ENCODE results near the gene MGARP.

Gene MGARP

GRCh38 chr4:139242511-139243051, 37.4 kb downstream of the MGARP start:
- no peaks in the 10 kb centered on the region for H3K27me3 Mint-ChIP-seq

GRCh38 chr4:139241784-139242151, 38.3 kb downstream of the MGARP start:
- Mint-ChIP-seq H3K27me3 (no peaks in the 10 kb centered on the region), H3K27ac (no peak overlapping the region), H3K4me3 (no peak overlapping the region), H3K9me3 (peaks cover 3% of the 10 kb centered on the region), H3K36me3 (no peaks in the 10 kb centered on the region), H3K4me1 (peaks cover 20% of the 10 kb centered on the region)
- ATAC-seq: no peak

More at GRCh38 chr4:139242511-139243051, 37.4 kb downstream of the MGARP start:
- Mint-ChIP-seq H3K27ac (no peak overlapping the region), H3K4me1 (peaks cover 17% of the 10 kb centered on the region), H3K9me3 (peaks cover 3% of the 10 kb centered on the region), H3K4me3 (no peak overlapping the region), H3K36me3 (no peaks in the 10 kb centered on the region)
- no peak for ATAC-seq

- ATAC-seq: no peak
- H3K36me3 Mint-ChIP-seq: no peaks in the 10 kb centered on the region
- peaks cover 20% of the 10 kb centered on the region for H3K4me1 Mint-ChIP-seq
- peaks cover 3% of the 10 kb centered on the region for H3K9me3 Mint-ChIP-seq
- H3K27me3 Mint-ChIP-seq: no peaks in the 10 kb centered on the region
- no peak overlapping the region for H3K27ac Mint-ChIP-seq
- H3K4me3 Mint-ChIP-seq: no peak overlapping the region
Observed at GRCh38 chr4:139241086-139241783, 38.8 kb downstream of the MGARP start.

GRCh38 chr4:139239127-139239772, 40.8 kb downstream of the MGARP start:
- no peak overlapping the region for H3K4me3 Mint-ChIP-seq
- H3K4me1 Mint-ChIP-seq: peaks cover 20% of the 10 kb centered on the region
- H3K27ac Mint-ChIP-seq: no peak overlapping the region
- ATAC-seq: no peak
- no peaks in the 10 kb centered on the region for H3K27me3 Mint-ChIP-seq
- no peaks in the 10 kb centered on the region for H3K36me3 Mint-ChIP-seq
- H3K9me3 Mint-ChIP-seq: peaks cover 3% of the 10 kb centered on the region

- no peak for ATAC-seq
- no peak overlapping the region for H3K4me3 Mint-ChIP-seq
- no peak overlapping the region for H3K27ac Mint-ChIP-seq
- peaks cover 23% of the 10 kb centered on the region for H3K4me1 Mint-ChIP-seq
- H3K27me3 Mint-ChIP-seq: no peaks in the 10 kb centered on the region
- H3K36me3 Mint-ChIP-seq: no peaks in the 10 kb centered on the region
- peaks cover 1% of the 10 kb centered on the region for H3K9me3 Mint-ChIP-seq
Observed at GRCh38 chr4:139234253-139234652, 45.8 kb downstream of the MGARP start.

GRCh38 chr4:139229534-139230039, 50.4 kb downstream of the MGARP start:
- Mint-ChIP-seq H3K4me1 (peaks cover 6% of the 10 kb centered on the region), H3K27me3 (no peaks in the 10 kb centered on the region), H3K36me3 (no peaks in the 10 kb centered on the region), H3K4me3 (no peak overlapping the region), H3K9me3 (no peaks in the 10 kb centered on the region), H3K27ac (no peak overlapping the region)
- ATAC-seq: no peak

GRCh38 chr4:139227729-139228404, 52.2 kb downstream of the MGARP start:
- Mint-ChIP-seq H3K27ac (peak overlapping the region; percentile 25), H3K27me3 (no peaks in the 10 kb centered on the region), H3K9me3 (no peaks in the 10 kb centered on the region), H3K4me1 (peaks cover 6% of the 10 kb centered on the region), H3K36me3 (no peaks in the 10 kb centered on the region), H3K4me3 (no peak overlapping the region)
- ATAC-seq: peak; percentile 43

GRCh38 chr4:139223682-139224317, 56.2 kb downstream of the MGARP start:
- Mint-ChIP-seq H3K4me1 (peaks cover 10% of the 10 kb centered on the region), H3K27ac (no peak overlapping the region), H3K36me3 (no peaks in the 10 kb centered on the region), H3K4me3 (no peak overlapping the region), H3K9me3 (peaks cover 3% of the 10 kb centered on the region), H3K27me3 (no peaks in the 10 kb centered on the region)
- peak; percentile 62 for ATAC-seq

GRCh38 chr4:139222215-139222614, 57.8 kb downstream of the MGARP start:
- peaks cover 3% of the 10 kb centered on the region for H3K9me3 Mint-ChIP-seq
- H3K4me3 Mint-ChIP-seq: no peak overlapping the region
- no peaks in the 10 kb centered on the region for H3K27me3 Mint-ChIP-seq
- H3K27ac Mint-ChIP-seq: no peak overlapping the region
- H3K36me3 Mint-ChIP-seq: no peaks in the 10 kb centered on the region
- peaks cover 10% of the 10 kb centered on the region for H3K4me1 Mint-ChIP-seq
- no peak for ATAC-seq

- Mint-ChIP-seq H3K27me3 (no peaks in the 10 kb centered on the region), H3K27ac (no peak overlapping the region), H3K4me3 (no peak overlapping the region)
Observed at GRCh38 chr4:139221687-139222086, 58.3 kb downstream of the MGARP start.

GRCh38 chr4:139219450-139220055, 60.5 kb downstream of the MGARP start:
- H3K9me3 Mint-ChIP-seq: peaks cover 3% of the 10 kb centered on the region
- H3K4me3 Mint-ChIP-seq: peak overlapping the region; percentile 30
- H3K27ac Mint-ChIP-seq: no peak overlapping the region
- peaks cover 14% of the 10 kb centered on the region for H3K4me1 Mint-ChIP-seq
- H3K36me3 Mint-ChIP-seq: no peaks in the 10 kb centered on the region
- no peak for ATAC-seq
- H3K27me3 Mint-ChIP-seq: no peaks in the 10 kb centered on the region

More at GRCh38 chr4:139221687-139222086, 58.3 kb downstream of the MGARP start:
- Mint-ChIP-seq H3K36me3 (no peaks in the 10 kb centered on the region), H3K4me1 (peaks cover 10% of the 10 kb centered on the region), H3K9me3 (peaks cover 3% of the 10 kb centered on the region)
- no peak for ATAC-seq

Measured in stimulated activated memory B cell treated with anti-CD40 and anti-IgM and Interleukin-4, amounts not matched to agents 10 μg/mL and 1 μg/mL and 100 μg/mL, for 72 hours (primary cell).